Stimulated activated CD4-positive, alpha-beta T cell treated with anti-CD3 and anti-CD28 coated beads, Interleukin-12 subunit alpha, Interleukin-12 subunit beta, amount 100 ng/mL, for 4 hours (primary cell): ENCODE measurements around the gene HSPA4.

Experiments
- DNase-seq: peaks from one replicate; pipeline ENCODE4 v3.0.0-alpha.2; 2020

HSPA4 gene

GRCh38 chr5:133106761-133107572, 55.2 kb downstream of the HSPA4 start:
- no peak for DNase-seq

- no peak for DNase-seq
These were observed 56.7 kb downstream of the HSPA4 start for GRCh38 chr5:133108481-133108921.

GRCh38 chr5:133109655-133110483, 58.1 kb downstream of the HSPA4 start:
- DNase-seq = no peak

DNA sequence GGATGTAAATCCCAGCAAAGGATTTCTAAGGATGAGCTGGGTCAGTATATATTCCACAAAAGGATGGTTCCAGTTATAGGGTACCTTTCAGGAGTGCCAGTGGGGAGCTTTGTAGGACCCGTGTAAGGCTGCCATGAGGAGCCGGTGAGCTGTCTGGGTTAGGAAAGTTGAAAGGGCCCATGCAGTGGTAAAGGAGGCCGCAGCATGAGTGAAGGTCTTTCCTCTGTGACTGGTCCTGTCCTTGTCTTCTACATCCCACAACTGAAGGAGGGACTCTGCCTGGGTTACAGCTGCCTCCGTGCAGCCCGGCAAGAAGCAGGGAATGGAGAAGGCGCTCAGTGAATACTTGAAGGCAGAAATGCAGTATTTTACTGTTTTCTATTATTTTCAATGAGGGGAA, 58.9 kb downstream of the HSPA4 start:
- DNase-seq = no peak

DNA sequence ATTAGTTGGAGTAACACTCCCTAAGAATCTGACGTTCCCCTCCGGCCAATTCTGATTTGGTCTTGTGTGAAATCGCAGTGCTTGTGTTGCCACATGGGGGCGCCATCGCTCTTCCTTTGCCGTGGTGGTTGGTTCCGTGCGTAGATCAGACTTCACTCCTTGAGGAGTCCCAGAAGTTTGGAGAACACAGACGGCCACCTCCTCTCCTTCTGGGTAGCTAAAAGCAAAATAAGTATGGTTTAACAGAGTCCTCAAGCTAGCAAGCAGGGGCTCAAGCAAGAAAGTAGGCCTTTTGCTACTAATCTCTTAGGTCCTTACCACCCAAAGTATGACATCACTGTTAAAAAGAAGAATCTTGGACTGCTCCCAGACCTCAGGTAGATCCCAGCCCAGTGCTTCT, 59.5 kb downstream of the HSPA4 start:
- DNase-seq = peak; percentile 80

- DNase-seq = no peak
These were observed 60.3 kb downstream of the HSPA4 start for GRCh38 chr5:133112026-133112660.

- peak; percentile 18 for DNase-seq
These were observed 61.7 kb downstream of the HSPA4 start for GRCh38 chr5:133113331-133114061.

DNA sequence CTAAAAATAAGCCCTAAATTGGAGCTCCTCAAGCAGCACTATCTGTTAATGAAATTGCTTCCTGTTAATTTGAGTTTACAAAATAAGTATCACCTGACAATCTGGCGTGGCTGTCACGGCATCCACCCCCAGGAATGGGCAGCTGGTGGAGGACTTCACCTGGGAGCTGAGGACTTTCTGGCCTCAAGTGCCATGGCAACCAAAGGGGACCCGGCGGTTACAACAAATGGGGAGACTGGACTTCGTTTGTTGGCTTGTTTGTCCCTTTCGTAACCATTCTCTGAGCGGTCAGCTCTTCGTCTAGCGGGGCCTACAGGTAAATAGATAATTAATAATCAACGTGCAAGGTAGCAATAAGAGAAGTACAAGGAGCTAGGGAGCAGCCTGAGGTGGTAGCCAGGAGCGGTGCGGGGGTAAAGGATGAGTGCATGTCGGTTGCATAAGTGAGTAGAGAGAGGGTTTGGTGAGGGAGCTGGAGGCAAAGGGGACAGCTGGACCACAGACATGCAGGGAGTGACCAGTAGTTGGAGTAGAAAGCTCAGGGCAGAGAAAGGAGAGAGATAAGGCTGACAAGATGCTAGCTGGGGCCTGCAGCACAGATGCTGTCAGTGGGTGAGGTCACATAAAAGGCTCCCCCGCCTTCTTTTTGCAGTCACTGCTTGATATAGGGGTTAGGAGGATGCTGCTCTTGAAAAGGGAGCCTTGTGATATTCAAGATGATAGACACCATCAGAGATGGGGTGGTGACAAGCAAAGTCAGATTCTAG, 62.5 kb downstream of the HSPA4 start:
- DNase-seq = no peak

GRCh38 chr5:133114933-133115310, 63.1 kb downstream of the HSPA4 start:
- DNase-seq = no peak

- DNase-seq = no peak
These were observed 64.8 kb downstream of the HSPA4 start for GRCh38 chr5:133116601-133117000.

DNA sequence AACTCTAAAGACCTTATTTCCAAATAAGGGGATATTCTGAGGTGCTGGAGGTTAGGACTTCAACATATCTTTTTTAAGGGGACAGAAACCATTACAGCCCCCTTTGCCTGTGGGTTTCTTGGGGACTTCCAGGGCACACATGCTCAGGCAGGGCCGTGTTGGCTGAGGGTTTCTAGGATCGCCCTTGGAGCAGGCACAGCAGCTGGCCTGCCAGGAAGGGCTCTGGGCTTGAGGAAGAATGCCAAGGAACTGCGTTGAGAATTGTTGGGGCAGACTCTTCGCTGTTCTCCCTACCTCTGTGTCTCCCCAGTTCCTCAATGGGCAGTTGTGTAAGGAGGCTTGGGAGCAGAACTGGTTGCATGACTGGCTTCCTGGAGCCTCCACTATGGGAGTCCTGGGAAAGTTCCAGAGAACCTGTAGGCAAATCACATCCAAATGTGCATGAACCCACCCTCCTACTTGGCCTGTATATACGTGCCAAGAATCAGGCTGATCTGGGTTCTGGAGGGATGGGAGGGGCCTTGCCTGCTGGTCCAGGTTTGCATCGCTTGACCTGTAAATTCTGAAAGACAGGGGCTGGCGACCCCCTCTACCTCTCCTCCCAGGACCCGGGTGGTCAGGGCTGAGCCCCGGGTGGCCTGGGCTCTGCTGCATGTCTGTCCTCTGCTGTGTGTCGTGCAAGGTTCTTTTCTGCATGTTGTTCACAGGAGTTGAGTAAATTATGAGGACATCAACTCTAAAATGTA, 65.5 kb downstream of the HSPA4 start:
- no peak for DNase-seq

DNA sequence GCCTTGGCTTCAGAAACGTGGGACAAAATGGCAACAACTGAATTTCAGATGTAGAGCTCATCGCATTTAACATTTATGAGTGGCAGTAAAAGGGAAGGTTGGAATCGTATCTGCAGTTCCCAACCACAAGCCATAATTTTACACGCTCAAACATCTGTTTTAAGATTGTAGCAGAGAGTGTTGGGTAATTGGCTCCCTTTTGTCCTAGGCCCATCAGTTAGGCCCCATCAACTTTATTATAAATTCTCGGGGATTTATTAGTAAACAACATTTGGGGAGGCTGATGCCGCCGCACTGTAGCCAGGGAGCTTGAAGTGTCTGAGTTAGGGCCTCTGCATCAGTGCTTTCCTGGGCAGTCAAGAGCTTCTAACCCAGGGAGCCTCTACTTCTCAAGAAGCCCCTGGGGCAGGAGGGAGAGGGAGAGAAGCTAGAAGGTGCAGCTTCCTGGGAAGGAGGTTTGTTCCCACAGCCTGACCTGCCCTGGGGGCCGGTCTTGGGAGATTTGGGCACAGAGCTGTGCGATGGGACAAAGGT, 66.2 kb downstream of the HSPA4 start:
- DNase-seq = no peak

DNA sequence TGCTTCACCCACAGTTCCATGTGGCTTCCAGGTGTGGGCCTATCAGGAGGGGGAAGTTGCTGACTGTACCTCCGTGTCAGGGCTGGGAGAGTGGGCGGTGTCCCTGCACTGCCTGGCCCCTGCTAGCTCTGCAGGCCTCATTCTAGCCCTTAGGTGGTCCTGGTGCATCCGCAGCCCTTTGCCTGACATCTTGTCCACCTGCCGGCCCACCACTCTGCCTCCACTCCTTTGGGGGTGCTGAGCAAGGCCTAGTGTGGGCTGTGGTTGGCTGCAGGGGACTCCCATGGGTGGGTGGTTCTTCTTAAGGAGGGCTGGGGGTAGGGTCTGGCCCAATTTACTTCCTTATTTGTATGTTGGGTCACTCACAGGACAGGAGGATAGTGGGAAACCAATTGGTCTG, 66.9 kb downstream of the HSPA4 start:
- DNase-seq = no peak

DNA sequence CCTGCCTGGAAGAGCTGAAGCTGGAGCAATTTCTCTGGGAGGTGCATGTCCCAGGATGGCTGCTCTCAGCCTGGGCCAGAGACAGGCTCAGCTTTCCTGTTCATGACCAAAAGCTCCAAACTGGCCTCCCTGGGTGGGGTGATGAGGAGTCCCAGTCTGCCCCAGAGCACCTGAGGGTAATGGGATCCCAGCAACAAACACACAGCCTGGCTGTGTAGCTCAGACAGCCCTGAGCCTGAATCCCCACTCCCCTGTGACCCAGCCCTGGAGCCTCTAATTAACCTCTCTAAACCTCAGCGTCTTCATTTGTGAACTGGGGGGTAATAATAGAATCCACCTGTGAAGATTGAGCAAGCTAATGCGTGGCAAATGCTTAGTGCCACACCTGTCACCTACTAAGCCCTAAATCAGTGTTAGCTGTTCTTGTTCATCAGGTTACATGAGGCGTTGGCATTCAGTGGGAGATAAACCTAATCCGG, 67.5 kb downstream of the HSPA4 start:
- no peak for DNase-seq

DNA sequence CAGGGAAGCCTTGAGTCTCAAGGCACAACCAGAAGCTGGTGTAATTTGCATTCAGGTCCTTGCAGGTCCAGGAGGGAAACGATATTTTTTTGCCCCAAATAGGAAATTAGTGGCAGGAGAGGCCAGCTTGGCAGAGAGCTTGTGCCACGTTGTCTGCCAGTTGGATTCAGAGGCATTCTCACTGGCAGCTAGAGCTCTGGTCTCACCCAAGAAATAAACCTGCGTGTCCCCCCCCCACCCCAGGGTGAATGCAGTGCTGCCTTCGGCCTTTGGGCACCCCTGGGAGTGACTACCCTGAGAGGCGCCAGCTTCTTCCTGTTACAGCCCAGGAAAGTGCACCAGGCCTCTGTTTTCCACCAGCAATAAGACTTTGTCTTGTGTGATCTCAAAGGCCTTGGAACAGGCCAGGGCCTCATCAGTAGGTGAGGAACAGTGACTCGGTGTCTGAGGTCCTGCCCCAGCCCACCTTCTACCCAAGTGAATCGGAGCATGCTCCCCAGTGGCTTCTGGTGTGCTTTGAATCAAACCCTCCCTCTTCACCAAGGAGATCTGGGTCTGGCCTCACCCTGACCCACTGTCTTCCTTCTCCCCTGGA, 68.4 kb downstream of the HSPA4 start:
- DNase-seq = no peak

DNA sequence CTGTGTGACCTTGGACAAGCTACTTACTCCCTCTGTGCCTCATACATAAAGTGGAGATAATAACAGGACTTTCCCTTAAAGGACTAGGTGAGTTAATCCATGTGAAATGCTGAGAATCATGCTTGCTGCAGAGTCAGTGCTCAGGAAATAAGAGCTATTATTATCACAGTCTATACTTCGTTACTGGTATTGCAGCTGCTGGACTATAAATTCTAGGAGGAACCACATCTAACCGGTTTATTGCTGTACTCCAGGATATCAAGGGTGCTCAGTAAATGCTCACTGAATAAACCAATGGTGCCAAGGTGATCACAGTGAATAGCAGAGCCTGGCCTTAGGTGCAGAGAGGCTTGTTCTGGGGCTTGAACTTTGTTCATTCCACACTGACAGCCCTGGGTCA, 69.3 kb downstream of the HSPA4 start:
- no peak for DNase-seq

- no peak for DNase-seq
These were observed 69.9 kb downstream of the HSPA4 start for GRCh38 chr5:133121611-133122150.

DNA sequence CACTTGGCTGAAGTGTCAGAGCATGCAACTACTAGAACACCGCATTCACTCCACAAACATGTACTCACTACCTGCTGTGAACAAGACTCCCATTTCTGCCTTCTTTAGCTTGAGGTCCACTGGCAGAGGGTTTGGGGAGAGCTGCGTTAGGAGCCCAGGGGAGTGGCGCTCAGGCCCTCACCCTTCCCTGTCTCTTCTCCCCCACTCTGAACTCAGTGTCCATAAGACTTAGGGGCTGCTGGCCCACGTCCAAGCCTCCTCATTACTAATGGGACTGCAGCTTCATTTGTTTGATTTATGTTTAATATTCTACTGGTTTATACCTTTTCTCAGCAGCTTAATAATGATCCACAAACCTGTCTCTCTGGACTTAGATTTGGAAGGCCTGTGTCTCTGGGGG, 70.9 kb downstream of the HSPA4 start:
- no peak for DNase-seq

GRCh38 chr5:133123297-133123696, 71.5 kb downstream of the HSPA4 start:
- DNase-seq = no peak

DNA sequence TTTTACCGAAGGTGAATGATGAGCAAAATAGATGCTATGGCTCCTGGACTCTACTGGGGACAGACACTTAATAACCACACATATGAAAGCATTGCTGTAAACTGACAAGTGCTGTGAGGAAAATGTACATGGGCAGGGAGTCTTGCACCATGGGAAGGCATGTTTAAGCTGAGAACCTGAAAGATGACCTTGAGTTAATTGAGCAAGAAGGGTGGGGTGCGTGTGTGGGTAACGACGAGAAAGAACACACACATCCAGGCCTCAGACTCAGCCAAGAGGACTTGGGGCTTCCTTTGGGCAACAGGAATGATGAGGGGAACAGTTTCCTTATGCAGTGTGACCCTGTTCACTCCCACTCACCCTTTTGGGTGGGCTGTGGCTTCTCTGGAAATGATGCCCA, 73.1 kb downstream of the HSPA4 start:
- no peak for DNase-seq
